GM12872 (cell line): ENCODE measurements around the gene TFAP2A.

Source experiments
- CTCF ChIP-seq: IDR thresholded peaks from 3 replicates; pipeline ENCODE4 v1.5.1; 2011; ENCODE audit warnings: low read depth, mild to moderate bottlenecking, low read length, moderate library complexity; ENCODE audit not compliant: insufficient read depth

The TFAP2A gene

GRCh38 chr6:10425176-10425974, 10.5 kb upstream of the TFAP2A start:
- no peak for TF ChIP-seq CTCF

- TF ChIP-seq CTCF, result peak; percentile 44; the same call in 1 of the 3 replicates
These were observed 9.2 kb upstream of the TFAP2A start for GRCh38 chr6:10424040-10424439.

- no peak for TF ChIP-seq CTCF
These were observed 7.8 kb upstream of the TFAP2A start for GRCh38 chr6:10422737-10423034.

- TF ChIP-seq CTCF, result no peak
These were observed 7.3 kb upstream of the TFAP2A start for GRCh38 chr6:10421921-10422736.

- TF ChIP-seq CTCF, result 0 out of 3 replicates have a peak, but pooled peaks have one; percentile 11
These were observed 6.5 kb upstream of the TFAP2A start for GRCh38 chr6:10421158-10421920.

GRCh38 chr6:10420546-10421157, 5.8 kb upstream of the TFAP2A start:
- no peak for TF ChIP-seq CTCF
